HFFc6 (cell line): ENCODE data around the gene NSFL1C. TPM values are rescaled to one million over a fixed set of nuclear protein-coding genes. Genes with fewer than 3 reads are reported as not detected.

Experiments used
- DNase-seq: peaks from one replicate; pipeline ENCODE4 v3.0.0-alpha.2; 2018
- H3K27ac Mint-ChIP-seq: 2 replicates; pipeline ENCODE4 v1.8.0; 2020; ENCODE audit warnings: mild to moderate bottlenecking, mixed read lengths
- H3K27me3 Mint-ChIP-seq: 2 replicates; pipeline ENCODE4 v1.8.0; 2021; ENCODE audit warnings: mild to moderate bottlenecking, moderate library complexity, mixed read lengths; ENCODE audit not compliant: insufficient read depth
- H3K36me3 Mint-ChIP-seq: 2 replicates; pipeline ENCODE4 v1.8.0; 2021; ENCODE audit warnings: low read depth, mixed read lengths
- H3K4me1 Mint-ChIP-seq: 2 replicates; pipeline ENCODE4 v1.8.0; 2020; ENCODE audit warnings: low read depth, mixed read lengths
- H3K4me3 Mint-ChIP-seq: 2 replicates; pipeline ENCODE4 v1.8.0; 2020; ENCODE audit warnings: mild to moderate bottlenecking, moderate library complexity, mixed read lengths
- H3K9me3 Mint-ChIP-seq: 2 replicates; pipeline ENCODE4 v1.8.0; 2020; ENCODE audit warnings: mild to moderate bottlenecking, mixed read lengths
- CTCF ChIP-seq: fragments of 200-600 bp; sonication (generic); IDR thresholded peaks from 2 replicates; pipeline ENCODE4 v1.5.0; 2021; ENCODE audit warnings: antibody characterized with exemption, mild to moderate bottlenecking
- total RNA-seq, 6 experiments: library from RNA; stranded (reverse); fragmentation: NEBNext Ultra II Directional; extraction: Animal tissue kit (Norgen Biotek cat#: 25700); gene quantifications; 2 replicates in 1 of 6; 3 replicates in 5 of 6; pipeline ENCODE4 v1.2.3, GENCODE V29; 2021

NSFL1C gene
- total RNA-seq, 6 experiments from 2014 or later: 85.4 to 125 (median 103) TPM

- no peaks in the 10 kb centered on the region for H3K9me3 Mint-ChIP-seq
- DNase-seq: no peak
- no peak overlapping the region for H3K4me3 Mint-ChIP-seq
- H3K27ac Mint-ChIP-seq: no peak overlapping the region
- H3K4me1 Mint-ChIP-seq: peaks cover under 1% of the 10 kb centered on the region
- H3K36me3 Mint-ChIP-seq: peaks cover 5% of the 10 kb centered on the region; the same call in 1 of the 2 replicates
- H3K27me3 Mint-ChIP-seq: peaks cover 41% of the 10 kb centered on the region
- TF ChIP-seq CTCF: no peak
Observed at GRCh38 chr20:1490643-1491195, 24.1 kb upstream of the NSFL1C start.

- no peak for TF ChIP-seq CTCF
- no peaks in the 10 kb centered on the region for H3K9me3 Mint-ChIP-seq
- peaks cover 9% of the 10 kb centered on the region for H3K4me1 Mint-ChIP-seq
- no peak for DNase-seq
- no peak overlapping the region for H3K4me3 Mint-ChIP-seq
- peaks cover 34% of the 10 kb centered on the region for H3K27me3 Mint-ChIP-seq
- H3K36me3 Mint-ChIP-seq: peaks cover 5% of the 10 kb centered on the region; the same call in 1 of the 2 replicates
- H3K27ac Mint-ChIP-seq: no peak overlapping the region
Observed at GRCh38 chr20:1489764-1490436, 23.3 kb upstream of the NSFL1C start.

- TF ChIP-seq CTCF: no peak
- Mint-ChIP-seq H3K4me3 (no peak overlapping the region), H3K9me3 (no peaks in the 10 kb centered on the region), H3K4me1 (peaks cover 15% of the 10 kb centered on the region), H3K27me3 (peaks cover 34% of the 10 kb centered on the region), H3K36me3 (peaks cover 5% of the 10 kb centered on the region; the same call in 1 of the 2 replicates), H3K27ac (no peak overlapping the region)
- no peak for DNase-seq
Observed at GRCh38 chr20:1489325-1489724, 22.7 kb upstream of the NSFL1C start.

- H3K27me3 Mint-ChIP-seq: peaks cover 21% of the 10 kb centered on the region
- no peak overlapping the region for H3K27ac Mint-ChIP-seq
- H3K36me3 Mint-ChIP-seq: peaks cover 5% of the 10 kb centered on the region; the same call in 1 of the 2 replicates
- H3K4me1 Mint-ChIP-seq: peaks cover 24% of the 10 kb centered on the region
- DNase-seq: no peak
- no peak for TF ChIP-seq CTCF
- H3K9me3 Mint-ChIP-seq: no peaks in the 10 kb centered on the region
- H3K4me3 Mint-ChIP-seq: no peak overlapping the region
Observed at GRCh38 chr20:1486566-1486965, 19.9 kb upstream of the NSFL1C start.

GRCh38 chr20:1484438-1485116 lies 17.9 kb upstream of the NSFL1C start:
- Mint-ChIP-seq H3K27ac (peak overlapping the region; percentile 53), H3K36me3 (peaks cover 5% of the 10 kb centered on the region; the same call in 1 of the 2 replicates), H3K27me3 (peaks cover 9% of the 10 kb centered on the region), H3K9me3 (no peaks in the 10 kb centered on the region), H3K4me1 (peaks cover 24% of the 10 kb centered on the region), H3K4me3 (peak overlapping the region; percentile 55)
- TF ChIP-seq CTCF: no peak
- peak; percentile 65 for DNase-seq
